ENCODE results near the gene TAAR2.

GRCh38 chr6:132598473-132598872, 25.6 kb downstream of the TAAR2 start:
- TF ChIP-seq, protein P1, sequence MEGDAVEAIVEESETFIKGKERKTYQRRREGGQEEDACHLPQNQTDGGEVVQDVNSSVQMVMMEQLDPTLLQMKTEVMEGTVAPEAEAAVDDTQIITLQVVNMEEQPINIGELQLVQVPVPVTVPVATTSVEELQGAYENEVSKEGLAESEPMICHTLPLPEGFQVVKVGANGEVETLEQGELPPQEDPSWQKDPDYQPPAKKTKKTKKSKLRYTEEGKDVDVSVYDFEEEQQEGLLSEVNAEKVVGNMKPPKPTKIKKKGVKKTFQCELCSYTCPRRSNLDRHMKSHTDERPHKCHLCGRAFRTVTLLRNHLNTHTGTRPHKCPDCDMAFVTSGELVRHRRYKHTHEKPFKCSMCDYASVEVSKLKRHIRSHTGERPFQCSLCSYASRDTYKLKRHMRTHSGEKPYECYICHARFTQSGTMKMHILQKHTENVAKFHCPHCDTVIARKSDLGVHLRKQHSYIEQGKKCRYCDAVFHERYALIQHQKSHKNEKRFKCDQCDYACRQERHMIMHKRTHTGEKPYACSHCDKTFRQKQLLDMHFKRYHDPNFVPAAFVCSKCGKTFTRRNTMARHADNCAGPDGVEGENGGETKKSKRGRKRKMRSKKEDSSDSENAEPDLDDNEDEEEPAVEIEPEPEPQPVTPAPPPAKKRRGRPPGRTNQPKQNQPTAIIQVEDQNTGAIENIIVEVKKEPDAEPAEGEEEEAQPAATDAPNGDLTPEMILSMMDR (IDR thresholded peaks at IDR 0.05) = no peak
- no peak for TF ChIP-seq POLR2A (IDR thresholded peaks at IDR 0.05)
